Measurements from ENCODE around the gene STX8. TPM values are rescaled to one million over a fixed set of nuclear protein-coding genes. Genes with fewer than 3 reads are reported as not detected.

The STX8 gene
- total and polyA plus RNA-seq, 8 donors, result 26.9 to 37.4 (median 32.3) TPM

DNA sequence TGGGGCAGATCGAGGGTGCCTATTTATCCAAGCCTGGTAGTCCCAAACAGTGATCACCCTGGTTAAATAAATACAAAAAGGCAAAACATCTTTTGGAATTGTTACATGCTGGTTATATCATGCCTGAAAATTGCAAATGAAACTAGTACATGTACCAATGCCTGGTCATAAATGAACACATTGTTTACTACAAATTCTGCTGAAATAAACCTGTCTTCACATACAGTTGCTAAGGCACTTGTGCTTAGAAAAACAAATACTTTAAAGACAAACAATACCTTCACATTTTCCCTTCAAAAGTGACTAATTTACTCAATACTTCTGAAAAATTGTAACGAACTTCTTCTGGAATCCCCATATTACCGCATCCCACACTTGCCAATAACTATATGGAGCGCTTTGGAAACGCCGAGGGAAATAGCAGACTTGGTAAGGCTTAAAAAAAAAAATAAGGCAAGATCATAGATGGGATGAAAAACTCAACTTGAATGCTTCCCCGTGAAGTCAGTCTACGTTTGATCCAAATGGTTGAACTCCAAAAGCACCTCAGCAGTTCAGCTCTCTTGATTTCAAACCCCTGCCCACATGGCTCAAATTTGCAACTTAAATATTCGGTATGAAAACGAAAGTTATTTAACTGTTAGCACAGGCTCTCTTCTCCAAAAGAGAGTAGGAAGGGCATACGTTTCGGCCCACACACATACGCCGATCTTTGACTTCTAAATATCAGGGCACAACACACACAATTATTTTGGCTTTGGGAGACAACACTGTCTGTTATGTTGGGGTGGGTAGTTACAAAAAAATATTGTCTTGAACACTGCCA lies 289.8 kb downstream of the STX8 start:
- ATAC-seq, result no peak
- no peak for DNase-seq
- H3K27me3 ChIP-seq, result no peaks in the 10 kb centered on the region
- intact Hi-C loops (cut with DNase I), result no loop called here
- WGBS, 2 donors, result 90 to 91% methylated on average over 14 of the region's 14 CpGs
- FAIRE-seq, result no peak
- H3K27ac ChIP-seq, result no peak overlapping the region
- H3K9me3 ChIP-seq, result no peaks in the 10 kb centered on the region
- no peak for TF ChIP-seq CTCF (IDR thresholded peaks at IDR 0.05)
- H3K36me3 ChIP-seq, result no peaks in the 10 kb centered on the region
- no peak overlapping the region for H3K4me3 ChIP-seq
- H3K4me1 ChIP-seq, result no peaks in the 10 kb centered on the region

- no peak for ATAC-seq
- Histone ChIP-seq H3K27ac (no peak overlapping the region), H3K4me3 (no peak overlapping the region), H3K4me1 (no peaks in the 10 kb centered on the region), H3K27me3 (no peaks in the 10 kb centered on the region), H3K9me3 (no peaks in the 10 kb centered on the region), H3K36me3 (no peaks in the 10 kb centered on the region)
- intact Hi-C loops (cut with DNase I), result no loop called here
- DNase-seq, result no peak
- no peak for TF ChIP-seq CTCF (IDR thresholded peaks at IDR 0.05)
- FAIRE-seq, result no peak
- WGBS, 2 donors, result 80 to 84% methylated on average over 4 of the region's 4 CpGs
These were observed 290.7 kb downstream of the STX8 start for GRCh38 chr17:9284884-9285283.

DNA sequence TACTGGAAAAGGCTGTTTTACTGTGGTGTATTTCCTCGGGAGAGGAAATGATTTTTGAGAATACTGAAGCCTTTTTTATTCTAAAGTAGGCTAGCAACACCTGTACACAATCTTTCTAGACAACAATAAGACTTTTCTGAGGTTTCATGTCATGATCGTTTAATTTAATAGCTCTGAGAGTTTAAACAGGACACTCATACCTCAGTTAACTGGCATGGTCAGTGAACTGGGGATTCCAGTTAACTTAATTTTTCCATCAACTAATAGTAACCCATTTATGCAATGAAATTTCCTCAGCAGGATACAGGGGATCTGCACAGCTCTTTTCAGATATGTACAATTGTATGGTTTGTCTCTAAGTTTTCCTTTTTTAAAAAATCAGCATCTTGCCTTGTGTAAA lies 291.7 kb downstream of the STX8 start:
- no peak for TF ChIP-seq CTCF (IDR thresholded peaks at IDR 0.05)
- intact Hi-C loops (cut with DNase I), result no loop called here
- Histone ChIP-seq H3K27ac (no peak overlapping the region), H3K4me1 (no peaks in the 10 kb centered on the region), H3K4me3 (no peak overlapping the region), H3K27me3 (no peaks in the 10 kb centered on the region), H3K9me3 (no peaks in the 10 kb centered on the region), H3K36me3 (no peaks in the 10 kb centered on the region)
- 67 to 69% methylated on average over 2 of the region's 2 CpGs for WGBS, 2 donors
- no peak for DNase-seq
- no peak for ATAC-seq
- FAIRE-seq, result no peak

DNA sequence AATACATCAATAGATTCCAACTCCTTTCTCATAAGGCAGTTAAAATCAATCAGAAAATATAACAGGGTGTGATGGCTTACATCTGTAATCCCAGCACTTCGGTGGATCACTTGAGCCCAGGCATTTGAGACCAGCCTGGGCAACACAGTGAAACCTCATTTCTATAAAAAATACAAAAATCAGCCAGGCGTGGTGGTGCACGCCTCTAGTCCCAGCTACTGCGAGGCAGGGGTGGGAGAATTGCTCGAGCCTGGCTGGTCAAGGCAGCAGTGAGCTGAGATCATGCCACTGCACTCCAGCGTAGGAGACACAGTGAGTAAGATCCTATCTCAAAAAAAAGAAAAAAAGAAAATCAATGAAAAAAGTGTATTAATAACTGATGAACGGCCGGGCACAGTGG lies 295.7 kb downstream of the STX8 start:
- Histone ChIP-seq H3K27me3 (no peaks in the 10 kb centered on the region), H3K4me1 (no peaks in the 10 kb centered on the region), H3K9me3 (no peaks in the 10 kb centered on the region), H3K36me3 (no peaks in the 10 kb centered on the region), H3K4me3 (no peak overlapping the region), H3K27ac (no peak overlapping the region)
- intact Hi-C loops (cut with DNase I), result no loop called here
- WGBS, 2 donors, result 94 to 97% methylated on average over 8 of the region's 8 CpGs
- ATAC-seq, result no peak
- TF ChIP-seq CTCF (IDR thresholded peaks at IDR 0.05), result no peak
- DNase-seq, result no peak
- FAIRE-seq, result no peak

- 97 to 98% methylated on average over 8 to 9 of the region's 9 CpGs for WGBS, 2 donors
- FAIRE-seq, result no peak
These were observed 300.6 kb downstream of the STX8 start for GRCh38 chr17:9274973-9275372.

More at GRCh38 chr17:9274973-9275372, 300.6 kb downstream of the STX8 start:
- intact Hi-C loops (cut with DNase I), result no loop called here
- Histone ChIP-seq H3K27ac (no peak overlapping the region), H3K4me3 (no peak overlapping the region), H3K4me1 (no peaks in the 10 kb centered on the region), H3K36me3 (no peaks in the 10 kb centered on the region), H3K27me3 (no peaks in the 10 kb centered on the region), H3K9me3 (no peaks in the 10 kb centered on the region)
- no peak for ATAC-seq
- TF ChIP-seq CTCF (IDR thresholded peaks at IDR 0.05), result no peak
- no peak for DNase-seq
